Measurements from ENCODE around the gene SORT1.
"Not testable (repeated sequence)": the region's sequence is repeated elsewhere in the genome, so short reads cannot be mapped to it uniquely, and the experiment has no call there.

The SORT1 gene

GRCh38 chr1:109379422-109379821 lies 18.3 kb downstream of the SORT1 start:
- TF ChIP-seq CTCF (IDR thresholded peaks at IDR 0.05; ENCODE audit: insufficient read depth, missing control alignments), result no peak
- FAIRE-seq (no peak), DNase-seq (ENCODE audit: insufficient read length, low spot score) (no peak)

- FAIRE-seq, result no peak
- no peak for DNase-seq (ENCODE audit: insufficient read length, low spot score)
- TF ChIP-seq CTCF (IDR thresholded peaks at IDR 0.05; ENCODE audit: insufficient read depth, missing control alignments), result no peak
Observed at GRCh38 chr1:109377698-109378097, 20.0 kb downstream of the SORT1 start.

GRCh38 chr1:109373696-109374095 lies 24.0 kb downstream of the SORT1 start:
- FAIRE-seq; DNase-seq (ENCODE audit: insufficient read length, low spot score): not testable (repeated sequence)

GRCh38 chr1:109373126-109373525 lies 24.6 kb downstream of the SORT1 start:
- DNase-seq (ENCODE audit: insufficient read length, low spot score) (no peak), FAIRE-seq (no peak)
- no peak for TF ChIP-seq CTCF (IDR thresholded peaks at IDR 0.05; ENCODE audit: insufficient read depth, missing control alignments)

- no peak for FAIRE-seq
- TF ChIP-seq CTCF (IDR thresholded peaks at IDR 0.05; ENCODE audit: insufficient read depth, missing control alignments), result no peak
- no peak for DNase-seq (ENCODE audit: insufficient read length, low spot score)
Observed at GRCh38 chr1:109372281-109372680, 25.4 kb downstream of the SORT1 start.

- TF ChIP-seq CTCF (IDR thresholded peaks at IDR 0.05; ENCODE audit: insufficient read depth, missing control alignments), result no peak
- DNase-seq (ENCODE audit: insufficient read length, low spot score) (no peak), FAIRE-seq (no peak)
Observed at GRCh38 chr1:109371341-109371739, 26.4 kb downstream of the SORT1 start.

- no peak for FAIRE-seq
- no peak for TF ChIP-seq CTCF (IDR thresholded peaks at IDR 0.05; ENCODE audit: insufficient read depth, missing control alignments)
- no peak for DNase-seq (ENCODE audit: insufficient read length, low spot score)
Observed at GRCh38 chr1:109370712-109371340, 26.9 kb downstream of the SORT1 start.

All from D721Med (cell line).